Measurements from ENCODE around the gene MKRN1.

The MKRN1 gene

GRCh38 chr7:140479062-140479738 lies at the start of gene MKRN1:
Gene MKRN1, minus strand, starts transcription at chr7:140479505. Its CDS starts 161 bp downstream, at chr7:140479344.
- no peaks in the 10 kb centered on the region for H3K9me3 ChIP-seq (ENCODE audit: control insufficient read depth, insufficient read depth, low read length)
- no peaks in the 10 kb centered on the region for H3F3A ChIP-seq (ENCODE audit: control insufficient read depth, insufficient read depth)
- H4K20me1 ChIP-seq (ENCODE audit: control insufficient read depth, insufficient read depth, low read depth, low read length): peaks cover 21% of the 10 kb centered on the region
- H3K79me2 ChIP-seq (ENCODE audit: control insufficient read depth, low read length): peaks cover 51% of the 10 kb centered on the region
- H3K4me2 ChIP-seq (ENCODE audit: low read length): peak within 1 kb of the TSS; percentile 82
- H3K4me1 ChIP-seq (ENCODE audit: control insufficient read depth, low read length): peaks cover 29% of the 10 kb centered on the region
- TF ChIP-seq EZH2phosphoT487 (IDR thresholded peaks at IDR 0.05; ENCODE audit: borderline replicate concordance, low read length) (no peak), CTCF (IDR thresholded peaks at IDR 0.05; ENCODE audit: low read depth, low read length, poor library complexity, severe bottlenecking) (no peak)
- H3K9me2 ChIP-seq (replicated peaks; ENCODE audit: control insufficient read depth, low read length): no peaks in the 10 kb centered on the region
- peak within 1 kb of the TSS; percentile 90 for H3K4me3 ChIP-seq (ENCODE audit: low read length)
- no peaks in the 10 kb centered on the region for H3K27me3 ChIP-seq (ENCODE audit: control insufficient read depth, low read length)
- H3K36me3 ChIP-seq (ENCODE audit: control insufficient read depth, low read length): peaks cover 12% of the 10 kb centered on the region
- peak within 1 kb of the TSS; percentile 75 for H3K27ac ChIP-seq (ENCODE audit: low read depth, low read length)

GRCh38 chr7:140526787-140527664 lies 47.7 kb upstream of the MKRN1 start:
- H3K9me2 ChIP-seq (replicated peaks; ENCODE audit: control insufficient read depth, low read length): no peaks in the 10 kb centered on the region
- no peaks in the 10 kb centered on the region for H3K27me3 ChIP-seq (ENCODE audit: control insufficient read depth, low read length)
- H3K4me2 ChIP-seq (ENCODE audit: low read length): no peak overlapping the region
- no peaks in the 10 kb centered on the region for H3K4me1 ChIP-seq (ENCODE audit: control insufficient read depth, low read length)
- H3F3A ChIP-seq (ENCODE audit: control insufficient read depth, insufficient read depth): no peaks in the 10 kb centered on the region
- no peaks in the 10 kb centered on the region for H3K36me3 ChIP-seq (ENCODE audit: control insufficient read depth, low read length)
- no peaks in the 10 kb centered on the region for H3K9me3 ChIP-seq (ENCODE audit: control insufficient read depth, insufficient read depth, low read length)
- no peak overlapping the region for H3K27ac ChIP-seq (ENCODE audit: low read depth, low read length)
- no peaks in the 10 kb centered on the region for H3K79me2 ChIP-seq (ENCODE audit: control insufficient read depth, low read length)
- no peak overlapping the region for H3K4me3 ChIP-seq (ENCODE audit: low read length)
- no peaks in the 10 kb centered on the region for H4K20me1 ChIP-seq (ENCODE audit: control insufficient read depth, insufficient read depth, low read depth, low read length)
- TF ChIP-seq EZH2phosphoT487 (IDR thresholded peaks at IDR 0.05; ENCODE audit: borderline replicate concordance, low read length): no peak
- no peak for TF ChIP-seq CTCF (IDR thresholded peaks at IDR 0.05; ENCODE audit: low read depth, low read length, poor library complexity, severe bottlenecking)

- Histone ChIP-seq H3K27ac (ENCODE audit: low read depth, low read length) (no peak overlapping the region), H3K4me3 (ENCODE audit: low read length) (no peak overlapping the region), H3K9me3 (ENCODE audit: control insufficient read depth, insufficient read depth, low read length) (no peaks in the 10 kb centered on the region), H3K9me2 (replicated peaks; ENCODE audit: control insufficient read depth, low read length) (no peaks in the 10 kb centered on the region), H3K4me1 (ENCODE audit: control insufficient read depth, low read length) (no peaks in the 10 kb centered on the region), H3K79me2 (ENCODE audit: control insufficient read depth, low read length) (no peaks in the 10 kb centered on the region), H3K4me2 (ENCODE audit: low read length) (no peak overlapping the region), H4K20me1 (ENCODE audit: control insufficient read depth, insufficient read depth, low read depth, low read length) (no peaks in the 10 kb centered on the region), H3K27me3 (ENCODE audit: control insufficient read depth, low read length) (no peaks in the 10 kb centered on the region), H3K36me3 (ENCODE audit: control insufficient read depth, low read length) (no peaks in the 10 kb centered on the region), H3F3A (ENCODE audit: control insufficient read depth, insufficient read depth) (no peaks in the 10 kb centered on the region)
- no peak for TF ChIP-seq CTCF (IDR thresholded peaks at IDR 0.05; ENCODE audit: low read depth, low read length, poor library complexity, severe bottlenecking)
- TF ChIP-seq EZH2phosphoT487 (IDR thresholded peaks at IDR 0.05; ENCODE audit: borderline replicate concordance, low read length): no peak
Measured at GRCh38 chr7:140526214-140526613, 46.9 kb upstream of the MKRN1 start.

All from DOHH2 (cell line).